ENCODE results near the gene SMTNL1. TPM values are rescaled to one million over a fixed set of nuclear protein-coding genes. Genes with fewer than 3 reads are reported as not detected.

SMTNL1 gene
- total RNA-seq, 1 donor from 2014 or later, result not detected

- no peaks in the 10 kb centered on the region for H3K9me3 Mint-ChIP-seq
- peaks cover 10% of the 10 kb centered on the region for H3K4me1 Mint-ChIP-seq (ENCODE audit: unreplicated experiment)
- no peak for TF ChIP-seq CTCF (conservative IDR thresholded peaks at IDR 0.05)
- no peak for DNase-seq (ENCODE audit: extremely low spot score, unreplicated experiment)
- no peaks in the 10 kb centered on the region for H3K27me3 Mint-ChIP-seq
- no peak overlapping the region for H3K27ac Mint-ChIP-seq
- H3K4me3 Mint-ChIP-seq, result no peak overlapping the region
- no peaks in the 10 kb centered on the region for H3K36me3 Mint-ChIP-seq
These were observed 47.9 kb downstream of the SMTNL1 start for GRCh38 chr11:57585301-57585700.

GRCh38 chr11:57586711-57587245 is 49.4 kb downstream of the SMTNL1 start:
- Mint-ChIP-seq H3K9me3 (no peaks in the 10 kb centered on the region), H3K4me3 (no peak overlapping the region), H3K27ac (no peak overlapping the region), H3K27me3 (no peaks in the 10 kb centered on the region), H3K4me1 (ENCODE audit: unreplicated experiment) (peaks cover 15% of the 10 kb centered on the region), H3K36me3 (no peaks in the 10 kb centered on the region)
- no peak for TF ChIP-seq CTCF (conservative IDR thresholded peaks at IDR 0.05)
- no peak for DNase-seq (ENCODE audit: extremely low spot score, unreplicated experiment)

GRCh38 chr11:57588046-57588710 is 50.8 kb downstream of the SMTNL1 start:
- H3K9me3 Mint-ChIP-seq, result no peaks in the 10 kb centered on the region
- no peak overlapping the region for H3K27ac Mint-ChIP-seq
- DNase-seq (ENCODE audit: extremely low spot score, unreplicated experiment), result no peak
- H3K27me3 Mint-ChIP-seq, result no peaks in the 10 kb centered on the region
- no peak overlapping the region for H3K4me3 Mint-ChIP-seq
- peaks cover 20% of the 10 kb centered on the region for H3K4me1 Mint-ChIP-seq (ENCODE audit: unreplicated experiment)
- no peak for TF ChIP-seq CTCF (conservative IDR thresholded peaks at IDR 0.05)
- no peaks in the 10 kb centered on the region for H3K36me3 Mint-ChIP-seq

GRCh38 chr11:57596266-57596885 is 59.0 kb downstream of the SMTNL1 start:
- Mint-ChIP-seq H3K4me1 (ENCODE audit: unreplicated experiment) (peaks cover 41% of the 10 kb centered on the region), H3K4me3 (peak overlapping the region; percentile 54), H3K36me3 (no peaks in the 10 kb centered on the region)

GRCh38 chr11:57597461-57597915 is 60.1 kb downstream of the SMTNL1 start, which contains the start of gene SERPING1:
Gene SERPING1, plus strand, starts transcription at chr11:57597685. Its CDS starts 586 bp downstream, at chr11:57598271.
- Mint-ChIP-seq H3K4me1 (ENCODE audit: unreplicated experiment) (peaks cover 44% of the 10 kb centered on the region), H3K27me3 (no peaks in the 10 kb centered on the region), H3K36me3 (peaks cover 3% of the 10 kb centered on the region), H3K4me3 (peak within 1 kb of the TSS; percentile 86), H3K27ac (peak within 1 kb of the TSS; percentile 91), H3K9me3 (no peaks in the 10 kb centered on the region)
- no peak for TF ChIP-seq CTCF (conservative IDR thresholded peaks at IDR 0.05)
- no peak for DNase-seq (ENCODE audit: extremely low spot score, unreplicated experiment)

More at GRCh38 chr11:57596266-57596885, 59.0 kb downstream of the SMTNL1 start:
- no peak for DNase-seq (ENCODE audit: extremely low spot score, unreplicated experiment)
- no peak for TF ChIP-seq CTCF (conservative IDR thresholded peaks at IDR 0.05)
- H3K27me3 Mint-ChIP-seq, result no peaks in the 10 kb centered on the region
- peak overlapping the region; percentile 76 for H3K27ac Mint-ChIP-seq
- no peaks in the 10 kb centered on the region for H3K9me3 Mint-ChIP-seq
